22Rv1 (cell line): ENCODE measurements around the gene TRAP1.

ENCODE experiments used
- ZFX ChIP-seq: fragments of 450-650 bp; IDR thresholded peaks from 2 replicates; pipeline ENCODE4 v1.6.1; 2017; ENCODE audit warnings: antibody characterized with exemption, borderline replicate concordance
- TF ChIP-seq, protein P1 (sequence below): fragments of 450-650 bp; IDR thresholded peaks from 2 replicates; pipeline ENCODE4 v1.5.1; 2017; ENCODE audit warnings: mild to moderate bottlenecking

DNA sequence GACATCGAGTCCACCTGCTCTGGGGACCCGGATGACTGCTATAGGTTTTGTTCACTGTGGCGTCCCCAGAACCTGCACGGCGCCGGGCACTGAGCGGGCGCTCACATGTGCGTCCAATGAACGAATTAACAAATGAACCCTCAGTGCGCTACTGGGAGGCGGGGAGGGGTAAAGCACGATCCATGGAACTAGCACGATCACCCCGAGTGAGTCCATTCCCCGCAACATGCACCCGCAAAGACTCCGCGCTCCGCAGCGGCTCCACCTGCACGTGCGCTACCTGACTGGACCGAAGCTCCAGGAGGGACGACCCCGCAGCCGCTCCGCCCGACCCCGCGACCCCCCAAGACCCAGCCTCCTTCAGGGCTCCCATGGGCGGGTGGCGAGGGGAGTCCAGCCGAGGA lies 491 bp downstream of the TRAP1 start:
- TF ChIP-seq, protein P1, sequence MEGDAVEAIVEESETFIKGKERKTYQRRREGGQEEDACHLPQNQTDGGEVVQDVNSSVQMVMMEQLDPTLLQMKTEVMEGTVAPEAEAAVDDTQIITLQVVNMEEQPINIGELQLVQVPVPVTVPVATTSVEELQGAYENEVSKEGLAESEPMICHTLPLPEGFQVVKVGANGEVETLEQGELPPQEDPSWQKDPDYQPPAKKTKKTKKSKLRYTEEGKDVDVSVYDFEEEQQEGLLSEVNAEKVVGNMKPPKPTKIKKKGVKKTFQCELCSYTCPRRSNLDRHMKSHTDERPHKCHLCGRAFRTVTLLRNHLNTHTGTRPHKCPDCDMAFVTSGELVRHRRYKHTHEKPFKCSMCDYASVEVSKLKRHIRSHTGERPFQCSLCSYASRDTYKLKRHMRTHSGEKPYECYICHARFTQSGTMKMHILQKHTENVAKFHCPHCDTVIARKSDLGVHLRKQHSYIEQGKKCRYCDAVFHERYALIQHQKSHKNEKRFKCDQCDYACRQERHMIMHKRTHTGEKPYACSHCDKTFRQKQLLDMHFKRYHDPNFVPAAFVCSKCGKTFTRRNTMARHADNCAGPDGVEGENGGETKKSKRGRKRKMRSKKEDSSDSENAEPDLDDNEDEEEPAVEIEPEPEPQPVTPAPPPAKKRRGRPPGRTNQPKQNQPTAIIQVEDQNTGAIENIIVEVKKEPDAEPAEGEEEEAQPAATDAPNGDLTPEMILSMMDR, result no peak
- no peak for TF ChIP-seq ZFX
